Testis (tissue), 5 donors: ENCODE results near the gene ABRACL. TPM values are rescaled to one million over a fixed set of nuclear protein-coding genes. Genes with fewer than 3 reads are reported as not detected.
A peak's percentile ranks its signal among the peaks of the same experiment; 100 is the strongest.

ENCODE experiments used
- DNase-seq: peaks from one replicate; pipeline ENCODE4 v3.0.0-alpha.2; 2019
- H3K27ac ChIP-seq, 2 donors: fragments of 200-600 bp; sonication (generic); one replicate each; pipeline ENCODE4 v1.5.1; 2019
- H3K27me3 ChIP-seq: fragments of 200-600 bp; sonication (generic); one replicate; pipeline ENCODE4 v1.5.1; 2019
- H3K36me3 ChIP-seq: fragments of 200-600 bp; sonication (generic); one replicate; pipeline ENCODE4 v1.5.1; 2017; ENCODE audit warnings: low read depth; ENCODE audit errors: missing control alignments
- H3K4me1 ChIP-seq: fragments of 200-600 bp; sonication (generic); one replicate; pipeline ENCODE4 v1.5.1; 2019
- H3K4me3 ChIP-seq, 2 donors: fragments of 200-600 bp; sonication (generic); one replicate each; pipeline ENCODE4 v1.5.1; 2017 to 2019
- H3K9me3 ChIP-seq: fragments of 200-600 bp; sonication (generic); one replicate; pipeline ENCODE4 v1.5.1; 2017
- POLR2A ChIP-seq: fragments of 450-650 bp; IDR thresholded peaks from one replicate; pipeline ENCODE4 v1.6.1; 2017; ENCODE audit warnings: antibody characterized with exemption, mild to moderate bottlenecking, moderate library complexity
- WGBS, 2 donors: methylation state at CpG; one replicate each; pipeline ENCODE4 v1.1.5; 2018; 5-methylcytosine and 5-hydroxymethylcytosine counted together
- intact Hi-C: fragments of 100-400 bp; cut with DNase I; formaldehyde crosslinking; loops from one replicate; pipeline ENCODE4 v1.15.1; 2023; ENCODE audit warnings: low total_unique reads
- long read RNA-seq, 2 donors: transcript quantifications; one replicate each; lab custom pipeline, GENCODE V29; 2026
- polyA plus RNA-seq: library from polyadenylated mRNA; stranded (reverse); fragments of 350-450 nt; fragmentation: Illumina TruSeq; extraction: RNeasy Lipid Tissue Mini Kit (QIAGEN cat#74804); gene quantifications from one replicate; pipeline ENCODE4 v1.2.3, GENCODE V29; 2014; ENCODE audit warnings: low read depth, low replicate concordance; ENCODE audit not compliant: insufficient read depth
- total RNA-seq, 2 donors: library from RNA; depleted of rRNA; stranded (reverse); fragments of >200 nt; gene quantifications; one replicate each; pipeline ENCODE4 v1.2.3, GENCODE V29; 2016
- TF ChIP-seq, protein P1 (sequence below), 3 experiments: fragments of 450-650 bp in 2 of 3; fragments of 200-600 bp in 1 of 3; sonication (generic) in 1 of 3; IDR thresholded peaks; one replicate each; pipeline ENCODE4 v1.5.1; 2016 to 2019; ENCODE audit warnings: antibody characterized with exemption in 3 of 3, mild to moderate bottlenecking in 2 of 3, moderate library complexity in 1 of 3

Gene ABRACL, protein sequence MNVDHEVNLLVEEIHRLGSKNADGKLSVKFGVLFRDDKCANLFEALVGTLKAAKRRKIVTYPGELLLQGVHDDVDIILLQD
- 10 to 100 TPM; 43.5 to 60.3 TPM for total RNA-seq
- polyA plus RNA-seq, result 59.5 TPM
- long read RNA-seq, donor 1, transcript ABRACL-201 (3 exons, 845 nt), result major isoform, 57 of 57 reads
- long read RNA-seq, donor 1, partial matches to known transcripts, result 0 of 57 reads
- long read RNA-seq, donor 1, other reads (novel, unspliced or antisense), result 0 of 57 reads
- long read RNA-seq, donor 2, transcript ABRACL-201 (3 exons, 845 nt), result major isoform, 36 of 36 reads
- long read RNA-seq, donor 2, partial matches to known transcripts, result 0 of 36 reads
- long read RNA-seq, donor 2, other reads (novel, unspliced or antisense), result 0 of 36 reads

- intact Hi-C loops, result no loop called here
- peak; percentile 86 for DNase-seq
- Histone ChIP-seq H3K36me3 (no peaks in the 10 kb centered on the region), H3K9me3 (no peaks in the 10 kb centered on the region), H3K4me1 (peaks cover 12% of the 10 kb centered on the region), H3K27ac (peak within 1 kb of the TSS; percentile 70 to 81), H3K27me3 (no peaks in the 10 kb centered on the region), H3K4me3 (peak within 1 kb of the TSS; percentile 70 to 79)
- TF ChIP-seq, protein P1, sequence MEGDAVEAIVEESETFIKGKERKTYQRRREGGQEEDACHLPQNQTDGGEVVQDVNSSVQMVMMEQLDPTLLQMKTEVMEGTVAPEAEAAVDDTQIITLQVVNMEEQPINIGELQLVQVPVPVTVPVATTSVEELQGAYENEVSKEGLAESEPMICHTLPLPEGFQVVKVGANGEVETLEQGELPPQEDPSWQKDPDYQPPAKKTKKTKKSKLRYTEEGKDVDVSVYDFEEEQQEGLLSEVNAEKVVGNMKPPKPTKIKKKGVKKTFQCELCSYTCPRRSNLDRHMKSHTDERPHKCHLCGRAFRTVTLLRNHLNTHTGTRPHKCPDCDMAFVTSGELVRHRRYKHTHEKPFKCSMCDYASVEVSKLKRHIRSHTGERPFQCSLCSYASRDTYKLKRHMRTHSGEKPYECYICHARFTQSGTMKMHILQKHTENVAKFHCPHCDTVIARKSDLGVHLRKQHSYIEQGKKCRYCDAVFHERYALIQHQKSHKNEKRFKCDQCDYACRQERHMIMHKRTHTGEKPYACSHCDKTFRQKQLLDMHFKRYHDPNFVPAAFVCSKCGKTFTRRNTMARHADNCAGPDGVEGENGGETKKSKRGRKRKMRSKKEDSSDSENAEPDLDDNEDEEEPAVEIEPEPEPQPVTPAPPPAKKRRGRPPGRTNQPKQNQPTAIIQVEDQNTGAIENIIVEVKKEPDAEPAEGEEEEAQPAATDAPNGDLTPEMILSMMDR (IDR thresholded peaks at IDR 0.05), result no peak
- no peak for TF ChIP-seq POLR2A
- WGBS, 2 donors, result 0% methylated on average over 5 to 61 of the region's 77 CpGs
Measured at GRCh38 chr6:139028658-139029469, at the start of gene ABRACL. Gene ABRACL (plus strand): TSS chr6:139028745. CDS start chr6:139034161, 5,416 bp downstream.

- Histone ChIP-seq H3K27me3 (no peaks in the 10 kb centered on the region), H3K9me3 (no peaks in the 10 kb centered on the region), H3K4me3 (no peak overlapping the region), H3K4me1 (peaks cover 20% of the 10 kb centered on the region), H3K36me3 (no peaks in the 10 kb centered on the region), H3K27ac (peak overlapping the region in 1 of 2 donors; percentile 2)
- intact Hi-C loops, result no loop called here
- WGBS, 2 donors, result 64 to 78% methylated on average over 2 of the region's 2 CpGs
- DNase-seq, result no peak
- TF ChIP-seq, protein P1 (IDR thresholded peaks at IDR 0.05), result no peak
- TF ChIP-seq POLR2A, result no peak
Measured at GRCh38 chr6:138979365-138979764, 49.2 kb upstream of the ABRACL start.

DNA sequence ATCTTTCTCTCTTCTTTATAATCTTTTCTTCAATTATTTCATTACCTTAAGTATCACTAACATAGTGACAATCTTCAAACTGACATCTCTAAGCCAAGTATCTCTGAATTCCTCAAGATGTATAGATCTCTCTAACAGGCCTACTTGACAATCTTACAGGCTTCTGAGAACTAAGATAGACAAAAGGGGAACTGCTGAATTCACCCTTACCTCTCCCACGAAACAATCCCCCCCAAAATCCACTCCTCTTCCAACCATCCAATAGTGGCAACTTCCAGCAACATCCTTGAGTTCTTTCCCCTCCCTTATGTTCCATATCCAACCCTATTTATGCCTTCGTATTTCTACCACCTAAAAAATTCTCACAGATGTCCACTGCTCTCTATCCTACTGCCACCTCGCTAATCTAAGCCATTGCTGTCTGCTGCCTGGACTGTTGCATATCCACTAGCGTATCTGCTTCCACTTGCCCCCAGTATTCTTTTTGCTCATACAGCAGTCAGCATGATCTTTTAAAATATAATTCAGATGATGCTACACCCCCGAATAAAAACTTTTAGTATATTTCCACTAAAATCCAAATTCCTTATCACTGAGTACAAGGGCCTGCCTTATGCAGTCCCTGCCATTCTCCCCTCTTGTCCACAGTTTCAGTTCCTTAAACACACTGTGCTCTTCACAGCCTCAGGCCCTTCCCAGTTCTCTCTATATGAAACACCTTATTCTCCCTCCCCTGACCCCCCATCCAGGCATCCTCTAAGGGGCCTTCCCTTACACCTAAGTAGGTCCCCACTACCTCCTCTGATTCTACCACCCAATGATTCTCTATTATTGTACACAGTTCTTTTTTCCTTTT lies 48.5 kb upstream of the ABRACL start:
- DNase-seq, result no peak
- intact Hi-C loops, result no loop called here
- H3K27ac ChIP-seq, result peak overlapping the region; percentile 2 to 47
- H3K9me3 ChIP-seq, result no peaks in the 10 kb centered on the region
- peaks cover 20% of the 10 kb centered on the region for H3K4me1 ChIP-seq
- no peak overlapping the region for H3K4me3 ChIP-seq
- 76 to 85% methylated on average over 5 of the region's 5 CpGs for WGBS, 2 donors
- H3K27me3 ChIP-seq, result no peaks in the 10 kb centered on the region
- TF ChIP-seq, protein P1 (IDR thresholded peaks at IDR 0.05), result no peak
- TF ChIP-seq POLR2A, result no peak
- no peaks in the 10 kb centered on the region for H3K36me3 ChIP-seq

DNA sequence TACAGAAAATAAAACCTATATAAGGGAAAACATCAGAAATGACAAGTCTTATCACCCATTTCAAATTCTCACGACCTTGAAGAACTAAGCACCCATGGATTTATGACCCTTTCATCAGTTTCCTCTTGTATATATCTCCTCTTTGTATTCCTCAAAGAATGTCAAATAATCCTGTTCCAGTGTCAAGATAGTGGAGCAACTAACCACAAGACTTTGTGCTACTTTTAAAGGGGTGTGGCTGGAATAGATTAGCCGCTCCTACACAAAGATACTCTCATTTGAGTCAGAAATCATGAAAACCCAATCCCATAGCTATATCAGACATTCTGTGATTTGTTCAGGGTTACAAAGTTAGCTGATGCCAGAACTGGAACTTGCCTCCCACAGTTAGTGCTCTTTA lies 47.1 kb upstream of the ABRACL start:
- Histone ChIP-seq H3K27me3 (no peaks in the 10 kb centered on the region), H3K4me1 (peaks cover 20% of the 10 kb centered on the region), H3K9me3 (no peaks in the 10 kb centered on the region), H3K36me3 (no peaks in the 10 kb centered on the region), H3K4me3 (no peak overlapping the region), H3K27ac (peak overlapping the region; percentile 36 to 47)
- intact Hi-C loops, result no loop called here
- 55 to 66% methylated on average over 2 of the region's 2 CpGs for WGBS, 2 donors
- TF ChIP-seq, protein P1 (IDR thresholded peaks at IDR 0.05), result no peak
- no peak for TF ChIP-seq POLR2A
- DNase-seq, result peak; percentile 39
